Measurements from ENCODE around the gene GIGYF2.

Gene GIGYF2

DNA sequence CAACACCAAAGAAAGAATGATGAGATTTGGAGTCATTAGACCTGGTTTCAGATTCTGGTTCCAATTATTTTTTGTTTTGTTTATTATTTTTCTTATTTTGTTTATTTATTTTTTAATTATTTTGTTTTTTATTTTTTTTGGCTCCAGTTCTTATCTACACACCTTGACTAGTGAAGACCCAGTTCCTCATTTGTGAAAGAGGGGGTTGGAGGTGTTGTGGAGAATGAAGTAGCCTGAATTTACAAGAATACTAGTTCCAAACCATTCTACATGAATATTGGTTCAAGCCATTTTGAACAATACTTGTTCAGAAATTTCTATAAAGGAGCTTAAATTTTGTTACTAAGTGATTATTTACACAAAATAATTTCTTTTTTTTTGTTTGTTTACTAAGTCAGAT is 86.1 kb downstream of the GIGYF2 start:
- H3K27me3 ChIP-seq (ENCODE audit: low read depth, low read length), result no peaks in the 10 kb centered on the region
- peaks cover 21 to 22% of the 10 kb centered on the region in 2 donors for H3K36me3 ChIP-seq (ENCODE audit: control insufficient read depth in 1 of 2, insufficient read depth in 2 of 2, low read length in 2 of 2)
- H3K9me3 ChIP-seq (ENCODE audit: control insufficient read depth in 1 of 2, low read length in 2 of 2), result no peaks in the 10 kb centered on the region
- H3K4me1 ChIP-seq (ENCODE audit: control insufficient read depth in 1 of 2, insufficient read depth in 2 of 2, low read length in 2 of 2), result peaks cover 5 to 9% of the 10 kb centered on the region in 2 donors
- H3K4me3 ChIP-seq (ENCODE audit: low read depth in 1 of 2, low read length in 2 of 2), result no peak overlapping the region
- H3K27ac ChIP-seq (ENCODE audit: low read length), result no peak overlapping the region

DNA sequence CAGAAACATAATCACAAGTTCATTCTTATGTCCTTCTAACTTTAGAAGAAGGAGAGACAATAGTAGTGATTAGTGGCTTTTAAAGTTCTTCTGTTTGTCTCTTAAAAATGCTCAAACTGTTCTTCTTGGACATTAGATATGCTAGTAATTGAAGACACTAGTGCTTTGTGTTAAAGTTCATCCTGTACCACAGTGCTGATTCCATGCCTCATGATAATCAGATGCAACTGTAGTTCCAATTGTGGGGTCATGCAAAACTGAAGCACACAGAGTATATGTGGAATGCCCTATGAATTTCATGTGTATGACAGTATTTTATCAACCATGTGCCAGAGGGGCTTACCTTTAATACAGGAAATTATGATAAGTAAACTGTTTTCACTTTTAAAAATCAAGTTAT is 90.7 kb downstream of the GIGYF2 start:
- no peak overlapping the region for H3K4me3 ChIP-seq (ENCODE audit: low read depth in 1 of 2, low read length in 2 of 2)
- H3K4me1 ChIP-seq (ENCODE audit: control insufficient read depth in 1 of 2, insufficient read depth in 2 of 2, low read length in 2 of 2), result no peaks in the 10 kb centered on the region
- no peaks in the 10 kb centered on the region for H3K27me3 ChIP-seq (ENCODE audit: low read depth, low read length)
- H3K27ac ChIP-seq (ENCODE audit: low read length), result no peak overlapping the region
- peaks cover 55 to 56% of the 10 kb centered on the region in 2 donors for H3K36me3 ChIP-seq (ENCODE audit: control insufficient read depth in 1 of 2, insufficient read depth in 2 of 2, low read length in 2 of 2)
- no peaks in the 10 kb centered on the region for H3K9me3 ChIP-seq (ENCODE audit: control insufficient read depth in 1 of 2, low read length in 2 of 2)

DNA sequence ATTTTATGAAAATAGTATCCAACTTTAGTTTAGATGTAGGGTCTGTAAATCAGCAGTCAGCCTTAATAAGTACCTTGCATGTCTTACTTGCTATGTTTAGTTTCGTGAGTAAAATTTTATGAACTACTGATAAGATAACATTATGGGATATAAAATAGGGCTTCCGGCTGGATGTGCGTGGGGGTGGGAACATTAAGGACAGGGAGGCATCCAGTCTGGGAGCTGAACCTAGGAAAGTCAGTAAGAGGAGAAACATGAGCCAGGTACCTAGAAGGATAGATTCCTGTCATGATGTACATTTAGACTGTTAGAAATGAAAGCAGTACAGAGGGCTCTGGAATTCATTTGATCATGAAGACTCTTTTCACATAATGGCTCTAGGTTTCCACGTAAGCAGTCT is 92.0 kb downstream of the GIGYF2 start:
- Histone ChIP-seq H3K27me3 (ENCODE audit: low read depth, low read length) (no peaks in the 10 kb centered on the region), H3K9me3 (ENCODE audit: control insufficient read depth in 1 of 2, low read length in 2 of 2) (no peaks in the 10 kb centered on the region), H3K36me3 (ENCODE audit: control insufficient read depth in 1 of 2, insufficient read depth in 2 of 2, low read length in 2 of 2) (peaks cover 61 to 66% of the 10 kb centered on the region in 2 donors), H3K4me1 (ENCODE audit: control insufficient read depth in 1 of 2, insufficient read depth in 2 of 2, low read length in 2 of 2) (no peaks in the 10 kb centered on the region), H3K4me3 (ENCODE audit: low read depth in 1 of 2, low read length in 2 of 2) (no peak overlapping the region), H3K27ac (ENCODE audit: low read length) (no peak overlapping the region)

DNA sequence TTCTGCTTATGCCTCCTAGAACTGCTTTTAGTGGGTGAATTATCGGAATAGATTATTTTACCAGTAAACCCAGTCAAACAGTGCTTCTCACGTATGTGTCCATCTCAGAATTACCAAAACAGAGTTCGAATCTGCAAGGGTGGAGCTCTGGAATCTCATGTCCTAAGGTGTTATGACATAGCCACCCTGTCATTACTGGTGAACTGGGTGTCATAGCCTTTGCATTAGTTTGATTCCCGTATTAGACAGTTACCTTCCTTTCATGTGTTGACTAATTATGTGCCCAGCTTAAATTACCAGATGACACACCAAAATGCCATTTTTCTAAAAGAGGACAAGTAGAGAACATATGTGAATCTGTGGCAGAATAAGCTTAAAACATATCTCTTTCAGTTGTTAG is 94.4 kb downstream of the GIGYF2 start:
- no peaks in the 10 kb centered on the region for H3K4me1 ChIP-seq (ENCODE audit: control insufficient read depth in 1 of 2, insufficient read depth in 2 of 2, low read length in 2 of 2)
- peaks cover 75 to 78% of the 10 kb centered on the region in 2 donors for H3K36me3 ChIP-seq (ENCODE audit: control insufficient read depth in 1 of 2, insufficient read depth in 2 of 2, low read length in 2 of 2)
- no peak overlapping the region for H3K4me3 ChIP-seq (ENCODE audit: low read depth in 1 of 2, low read length in 2 of 2)
- no peaks in the 10 kb centered on the region for H3K9me3 ChIP-seq (ENCODE audit: control insufficient read depth in 1 of 2, low read length in 2 of 2)
- H3K27ac ChIP-seq (ENCODE audit: low read length), result no peak overlapping the region
- H3K27me3 ChIP-seq (ENCODE audit: low read depth, low read length), result no peaks in the 10 kb centered on the region

DNA sequence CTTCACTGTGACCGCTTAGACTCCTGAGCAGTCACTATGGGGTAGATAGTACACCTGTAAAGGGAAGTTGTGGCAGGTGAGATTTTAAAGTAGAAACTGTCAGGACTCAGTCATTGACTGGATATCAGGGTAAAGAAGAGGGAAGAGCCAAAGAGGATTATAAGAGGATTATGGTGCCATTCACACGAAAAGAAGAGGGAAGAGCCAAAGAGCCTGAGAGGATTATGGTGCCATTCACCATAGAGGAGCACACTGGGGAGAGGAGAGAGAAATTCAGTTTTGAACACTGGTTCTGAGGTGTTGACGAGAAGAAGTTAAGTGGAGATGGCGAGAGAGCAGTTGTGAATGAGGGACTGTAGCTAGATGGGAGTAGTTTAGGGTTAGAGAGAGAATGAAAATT is 96.1 kb downstream of the GIGYF2 start:
- Histone ChIP-seq H3K27me3 (ENCODE audit: low read depth, low read length) (no peaks in the 10 kb centered on the region), H3K36me3 (ENCODE audit: control insufficient read depth in 1 of 2, insufficient read depth in 2 of 2, low read length in 2 of 2) (peaks cover 64 to 66% of the 10 kb centered on the region in 2 donors)

DNA sequence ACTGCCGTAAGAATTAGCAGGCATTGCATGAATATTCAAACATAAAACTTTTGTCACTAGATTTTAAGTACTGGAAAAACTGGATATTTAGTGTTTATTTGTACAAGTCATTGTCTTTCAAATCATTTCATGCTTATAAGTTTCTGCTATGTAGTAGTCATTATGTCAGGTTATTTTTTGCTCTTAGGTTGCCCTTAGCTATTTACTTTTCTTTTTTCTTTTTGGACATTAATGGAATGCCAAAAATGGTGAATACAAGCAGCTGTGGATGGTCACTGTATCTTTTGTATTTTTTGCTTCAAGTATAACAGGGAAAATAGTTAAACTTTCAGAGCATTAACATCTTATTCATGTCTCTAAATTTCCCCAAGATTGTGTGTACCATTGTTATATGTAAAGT is 97.8 kb downstream of the GIGYF2 start:
- Histone ChIP-seq H3K27me3 (ENCODE audit: low read depth, low read length) (no peaks in the 10 kb centered on the region), H3K4me3 (ENCODE audit: low read depth in 1 of 2, low read length in 2 of 2) (no peak overlapping the region), H3K9me3 (ENCODE audit: control insufficient read depth in 1 of 2, low read length in 2 of 2) (no peaks in the 10 kb centered on the region), H3K27ac (ENCODE audit: low read length) (no peak overlapping the region), H3K36me3 (ENCODE audit: control insufficient read depth in 1 of 2, insufficient read depth in 2 of 2, low read length in 2 of 2) (peaks cover 53 to 59% of the 10 kb centered on the region in 2 donors), H3K4me1 (ENCODE audit: control insufficient read depth in 1 of 2, insufficient read depth in 2 of 2, low read length in 2 of 2) (no peaks in the 10 kb centered on the region)

More for the DNA sequence above, 96.1 kb downstream of the GIGYF2 start:
- H3K4me3 ChIP-seq (ENCODE audit: low read depth in 1 of 2, low read length in 2 of 2), result no peak overlapping the region
- H3K9me3 ChIP-seq (ENCODE audit: control insufficient read depth in 1 of 2, low read length in 2 of 2), result no peaks in the 10 kb centered on the region
- H3K27ac ChIP-seq (ENCODE audit: low read length), result no peak overlapping the region
- H3K4me1 ChIP-seq (ENCODE audit: control insufficient read depth in 1 of 2, insufficient read depth in 2 of 2, low read length in 2 of 2), result no peaks in the 10 kb centered on the region

DNA sequence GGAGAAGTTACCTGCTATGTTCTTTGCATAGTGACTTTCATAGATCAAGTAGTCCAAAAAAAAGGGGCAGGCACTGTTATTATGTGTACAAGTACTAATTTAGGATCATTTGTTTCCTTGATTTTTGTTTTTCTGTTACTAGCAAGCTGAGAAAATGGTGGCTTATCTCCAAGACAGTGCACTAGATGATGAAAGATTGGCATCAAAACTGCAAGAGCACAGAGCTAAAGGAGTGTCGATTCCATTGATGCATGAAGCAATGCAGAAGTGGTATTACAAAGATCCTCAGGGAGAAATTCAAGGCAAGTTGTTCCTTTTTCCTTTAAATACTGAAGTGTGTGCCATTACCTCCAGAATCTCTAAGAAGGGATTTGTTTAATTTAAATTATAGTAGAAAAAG is 98.8 kb downstream of the GIGYF2 start:
- Histone ChIP-seq H3K27me3 (ENCODE audit: low read depth, low read length) (no peaks in the 10 kb centered on the region), H3K9me3 (ENCODE audit: control insufficient read depth in 1 of 2, low read length in 2 of 2) (no peaks in the 10 kb centered on the region), H3K4me3 (ENCODE audit: low read depth in 1 of 2, low read length in 2 of 2) (no peak overlapping the region), H3K27ac (ENCODE audit: low read length) (no peak overlapping the region), H3K4me1 (ENCODE audit: control insufficient read depth in 1 of 2, insufficient read depth in 2 of 2, low read length in 2 of 2) (no peaks in the 10 kb centered on the region), H3K36me3 (ENCODE audit: control insufficient read depth in 1 of 2, insufficient read depth in 2 of 2, low read length in 2 of 2) (peaks cover 43 to 49% of the 10 kb centered on the region in 2 donors)

DNA sequence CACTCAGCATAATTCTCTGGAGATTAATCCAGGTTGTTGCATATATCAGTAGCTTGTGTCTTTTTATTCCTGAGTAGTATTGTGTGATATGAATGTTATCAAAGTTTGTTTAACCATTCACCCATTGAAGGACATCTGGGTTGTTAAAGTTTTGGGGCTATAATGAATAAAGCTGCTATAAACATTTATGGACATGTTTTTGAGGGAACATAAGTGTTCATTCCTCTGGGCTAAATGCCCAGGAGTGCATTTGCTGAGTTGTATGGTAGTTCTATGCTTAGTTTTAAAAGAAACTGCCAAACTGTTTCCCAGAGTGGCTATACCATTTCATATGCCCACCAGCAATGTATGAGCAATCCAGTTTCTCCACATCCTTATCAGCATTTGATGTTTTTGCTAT is 101.1 kb downstream of the GIGYF2 start:
- H3K27me3 ChIP-seq (ENCODE audit: low read depth, low read length), result no peaks in the 10 kb centered on the region
- no peak overlapping the region for H3K27ac ChIP-seq (ENCODE audit: low read length)
- peaks cover 28 to 40% of the 10 kb centered on the region in 2 donors for H3K36me3 ChIP-seq (ENCODE audit: control insufficient read depth in 1 of 2, insufficient read depth in 2 of 2, low read length in 2 of 2)
- H3K4me3 ChIP-seq (ENCODE audit: low read depth in 1 of 2, low read length in 2 of 2), result no peak overlapping the region
- no peaks in the 10 kb centered on the region for H3K4me1 ChIP-seq (ENCODE audit: control insufficient read depth in 1 of 2, insufficient read depth in 2 of 2, low read length in 2 of 2)
- peaks cover 0 to 4% of the 10 kb centered on the region in 2 donors for H3K9me3 ChIP-seq (ENCODE audit: control insufficient read depth in 1 of 2, low read length in 2 of 2)

DNA sequence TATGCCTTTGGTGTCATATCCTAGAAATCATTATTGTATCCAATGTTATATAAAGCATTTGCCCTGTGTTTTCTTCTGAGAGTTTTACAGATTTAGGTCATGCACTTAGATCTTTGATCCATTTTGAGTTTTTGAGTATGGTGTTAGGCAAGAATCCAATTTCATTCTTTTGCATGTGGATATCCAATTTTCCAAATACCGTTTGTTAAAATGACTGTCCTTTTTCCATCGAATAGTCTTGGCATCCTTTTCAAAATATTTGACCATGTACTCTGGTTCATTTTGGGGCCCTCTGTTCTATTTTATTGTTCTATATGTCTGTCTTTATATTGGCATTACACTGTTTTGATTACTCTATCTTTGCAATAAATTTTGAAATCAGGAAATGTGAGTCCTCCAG is 103.0 kb downstream of the GIGYF2 start:
- Histone ChIP-seq H3K27me3 (ENCODE audit: low read depth, low read length) (no peaks in the 10 kb centered on the region), H3K36me3 (ENCODE audit: control insufficient read depth in 1 of 2, insufficient read depth in 2 of 2, low read length in 2 of 2) (peaks cover 15 to 26% of the 10 kb centered on the region in 2 donors), H3K9me3 (ENCODE audit: control insufficient read depth in 1 of 2, low read length in 2 of 2) (peaks cover 0 to 4% of the 10 kb centered on the region in 2 donors)

DNA sequence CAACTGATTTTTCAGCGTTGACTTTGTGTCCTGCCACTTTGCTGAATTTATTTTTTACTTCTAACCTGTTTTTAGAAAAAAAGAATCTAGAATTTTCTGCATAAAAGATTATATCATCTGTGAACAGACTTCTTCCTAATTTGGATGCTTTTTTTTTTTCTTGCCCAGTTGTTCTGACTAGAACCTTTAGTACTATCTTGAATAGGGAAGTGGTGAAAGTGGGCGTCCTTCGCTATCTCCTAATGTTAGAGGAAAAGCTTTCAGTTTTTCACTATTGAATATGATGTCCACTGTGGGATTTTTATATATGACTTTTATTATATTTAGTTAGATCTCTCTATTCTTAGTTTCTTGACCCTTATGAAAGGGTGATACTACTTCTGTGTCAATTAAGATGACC is 105.0 kb downstream of the GIGYF2 start:
- Histone ChIP-seq H3K9me3 (ENCODE audit: control insufficient read depth in 1 of 2, low read length in 2 of 2) (peaks cover 0 to 4% of the 10 kb centered on the region in 2 donors), H3K4me3 (ENCODE audit: low read depth in 1 of 2, low read length in 2 of 2) (no peak overlapping the region), H3K36me3 (ENCODE audit: control insufficient read depth in 1 of 2, insufficient read depth in 2 of 2, low read length in 2 of 2) (peaks cover 13 to 25% of the 10 kb centered on the region in 2 donors), H3K4me1 (ENCODE audit: control insufficient read depth in 1 of 2, insufficient read depth in 2 of 2, low read length in 2 of 2) (no peaks in the 10 kb centered on the region), H3K27me3 (ENCODE audit: low read depth, low read length) (no peaks in the 10 kb centered on the region), H3K27ac (ENCODE audit: low read length) (no peak overlapping the region)

More for the DNA sequence above, 103.0 kb downstream of the GIGYF2 start:
- Histone ChIP-seq H3K27ac (ENCODE audit: low read length) (no peak overlapping the region), H3K4me1 (ENCODE audit: control insufficient read depth in 1 of 2, insufficient read depth in 2 of 2, low read length in 2 of 2) (no peaks in the 10 kb centered on the region), H3K4me3 (ENCODE audit: low read depth in 1 of 2, low read length in 2 of 2) (no peak overlapping the region)

DNA sequence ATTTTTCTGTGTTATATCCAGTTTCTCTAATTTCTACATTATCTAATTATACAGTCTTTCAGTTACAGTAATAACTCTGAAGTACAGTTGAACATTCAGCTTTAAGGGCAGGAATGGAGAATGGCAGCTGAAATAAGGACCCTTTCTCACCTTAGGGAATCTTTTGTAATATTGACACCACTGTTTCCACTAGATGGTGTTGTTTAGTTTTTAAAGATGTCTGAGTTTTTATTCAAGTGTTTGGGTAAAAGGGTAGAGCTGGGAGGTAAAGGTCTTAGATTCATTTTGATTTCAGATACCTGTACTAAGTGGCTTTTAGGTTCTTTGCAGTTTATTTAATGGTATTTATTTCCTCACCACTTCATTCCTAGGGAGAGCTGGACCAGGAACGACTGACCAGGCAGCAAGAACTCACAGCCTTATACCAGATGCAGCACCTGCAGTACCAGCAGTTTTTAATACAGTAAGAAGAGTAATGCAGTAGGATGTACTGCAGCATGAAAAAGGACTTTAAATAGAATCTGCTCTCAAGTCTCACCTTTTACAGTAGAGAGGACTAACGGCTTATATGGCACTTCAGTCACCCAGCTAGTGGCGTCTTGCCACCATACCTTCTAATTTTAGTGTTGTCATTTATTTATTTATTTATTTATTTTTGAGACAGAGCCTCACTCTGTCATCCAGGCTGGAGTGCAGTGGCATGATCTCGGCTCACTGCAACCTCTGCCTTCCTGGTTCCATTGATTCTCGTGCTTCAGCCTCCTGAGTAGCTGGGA is 112.4 kb downstream of the GIGYF2 start:
- Histone ChIP-seq H3K4me1 (ENCODE audit: control insufficient read depth in 1 of 2, insufficient read depth in 2 of 2, low read length in 2 of 2) (no peaks in the 10 kb centered on the region), H3K9me3 (ENCODE audit: control insufficient read depth in 1 of 2, low read length in 2 of 2) (no peaks in the 10 kb centered on the region), H3K27me3 (ENCODE audit: low read depth, low read length) (no peaks in the 10 kb centered on the region), H3K4me3 (ENCODE audit: low read depth in 1 of 2, low read length in 2 of 2) (no peak overlapping the region), H3K36me3 (ENCODE audit: control insufficient read depth in 1 of 2, insufficient read depth in 2 of 2, low read length in 2 of 2) (peaks cover 39 to 63% of the 10 kb centered on the region in 2 donors), H3K27ac (ENCODE audit: low read length) (no peak overlapping the region)

DNA sequence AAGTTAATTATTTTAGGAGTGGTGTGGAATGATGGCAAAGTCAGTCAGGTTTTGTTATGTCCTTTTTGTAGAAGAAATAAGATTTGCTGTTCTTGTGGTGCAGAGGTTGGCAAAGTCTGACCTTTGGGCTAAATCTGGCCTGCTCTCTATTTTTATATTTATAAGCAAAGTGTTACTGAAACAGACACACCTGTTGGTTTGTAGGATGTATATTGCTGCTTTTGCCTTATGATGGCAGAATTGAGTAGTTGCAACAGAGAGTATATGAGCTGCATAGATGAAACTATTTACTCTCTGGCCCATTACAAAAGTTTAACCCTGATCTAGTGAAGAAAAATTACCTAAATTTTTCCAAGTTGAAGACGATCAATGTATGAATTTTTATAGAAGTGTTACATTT is 113.3 kb downstream of the GIGYF2 start:
- H3K27me3 ChIP-seq (ENCODE audit: low read depth, low read length), result no peaks in the 10 kb centered on the region
- no peaks in the 10 kb centered on the region for H3K4me1 ChIP-seq (ENCODE audit: control insufficient read depth in 1 of 2, insufficient read depth in 2 of 2, low read length in 2 of 2)
- peaks cover 47 to 64% of the 10 kb centered on the region in 2 donors for H3K36me3 ChIP-seq (ENCODE audit: control insufficient read depth in 1 of 2, insufficient read depth in 2 of 2, low read length in 2 of 2)
- H3K27ac ChIP-seq (ENCODE audit: low read length), result no peak overlapping the region
- no peak overlapping the region for H3K4me3 ChIP-seq (ENCODE audit: low read depth in 1 of 2, low read length in 2 of 2)
- no peaks in the 10 kb centered on the region for H3K9me3 ChIP-seq (ENCODE audit: control insufficient read depth in 1 of 2, low read length in 2 of 2)

All from muscle layer of duodenum (tissue), 2 donors.